Lower lobe of right lung (tissue), 2 donors: ENCODE measurements around the gene IYD. TPM values are rescaled to one million over a fixed set of nuclear protein-coding genes. Genes with fewer than 3 reads are reported as not detected.
"Not testable (repeated sequence)": the region's sequence is repeated elsewhere in the genome, so short reads cannot be mapped to it uniquely, and the experiment has no call there.

Experiments
- ATAC-seq, 2 donors: fragments of 200-7000 bp; cut with Tn5 transposase; one replicate each; pipeline ENCODE4 v1.9.1; 2020 to 2022; ENCODE audit warnings: mild to moderate bottlenecking in 2 of 2, moderate library complexity in 2 of 2
- DNase-seq: peaks from one replicate; pipeline ENCODE4 v3.0.0-alpha.2; 2020
- H3K27ac ChIP-seq: fragments of 200-600 bp; one replicate; pipeline ENCODE4 v1.8.0; 2022
- H3K27me3 ChIP-seq: fragments of 200-600 bp; one replicate; pipeline ENCODE4 v1.8.0; 2022; ENCODE audit warnings: low read depth
- H3K36me3 ChIP-seq: fragments of 200-600 bp; one replicate; pipeline ENCODE4 v1.8.0; 2022; ENCODE audit warnings: mild to moderate bottlenecking
- H3K4me1 ChIP-seq: fragments of 200-600 bp; one replicate; pipeline ENCODE4 v1.8.0; 2022
- H3K4me3 ChIP-seq: fragments of 200-600 bp; one replicate; pipeline ENCODE4 v1.8.0; 2022; ENCODE audit warnings: mild to moderate bottlenecking
- H3K9me3 ChIP-seq: fragments of 200-600 bp; one replicate; pipeline ENCODE4 v1.8.0; 2022
- intact Hi-C: fragments of 100-400 bp; cut with DNase I; formaldehyde crosslinking; loops from one replicate; pipeline ENCODE4 v1.11.0; 2022
- total RNA-seq: library from RNA; stranded (reverse); fragmentation: NEBNext Ultra II Directional; extraction: Animal tissue kit (Norgen Biotek cat#: 25700); gene quantifications from one replicate; pipeline ENCODE4 v1.2.1, GENCODE V29; 2021
- TF ChIP-seq, protein P1 (sequence below): fragments of 200-600 bp; IDR thresholded peaks from one replicate; pipeline ENCODE4 v1.8.0; 2022; ENCODE audit warnings: antibody characterized with exemption, mild to moderate bottlenecking
- donor health status: DM: no; HTN: yes; CAD: no; lungs with severe emphysema.

Gene IYD
- total RNA-seq, 1 donor from 2014 or later, result 1.9 TPM

- no peak for ATAC-seq
- intact Hi-C loops, result no loop called here
- H3K9me3 ChIP-seq, result no peaks in the 10 kb centered on the region
- TF ChIP-seq, protein P1, sequence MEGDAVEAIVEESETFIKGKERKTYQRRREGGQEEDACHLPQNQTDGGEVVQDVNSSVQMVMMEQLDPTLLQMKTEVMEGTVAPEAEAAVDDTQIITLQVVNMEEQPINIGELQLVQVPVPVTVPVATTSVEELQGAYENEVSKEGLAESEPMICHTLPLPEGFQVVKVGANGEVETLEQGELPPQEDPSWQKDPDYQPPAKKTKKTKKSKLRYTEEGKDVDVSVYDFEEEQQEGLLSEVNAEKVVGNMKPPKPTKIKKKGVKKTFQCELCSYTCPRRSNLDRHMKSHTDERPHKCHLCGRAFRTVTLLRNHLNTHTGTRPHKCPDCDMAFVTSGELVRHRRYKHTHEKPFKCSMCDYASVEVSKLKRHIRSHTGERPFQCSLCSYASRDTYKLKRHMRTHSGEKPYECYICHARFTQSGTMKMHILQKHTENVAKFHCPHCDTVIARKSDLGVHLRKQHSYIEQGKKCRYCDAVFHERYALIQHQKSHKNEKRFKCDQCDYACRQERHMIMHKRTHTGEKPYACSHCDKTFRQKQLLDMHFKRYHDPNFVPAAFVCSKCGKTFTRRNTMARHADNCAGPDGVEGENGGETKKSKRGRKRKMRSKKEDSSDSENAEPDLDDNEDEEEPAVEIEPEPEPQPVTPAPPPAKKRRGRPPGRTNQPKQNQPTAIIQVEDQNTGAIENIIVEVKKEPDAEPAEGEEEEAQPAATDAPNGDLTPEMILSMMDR, result no peak
- no peak for DNase-seq
- H3K27ac ChIP-seq, result no peak overlapping the region
- H3K4me3 ChIP-seq, result no peak overlapping the region
- H3K27me3 ChIP-seq, result no peaks in the 10 kb centered on the region
- H3K4me1 ChIP-seq, result no peaks in the 10 kb centered on the region
- H3K36me3 ChIP-seq, result no peaks in the 10 kb centered on the region
These were observed 75.5 kb downstream of the IYD start for GRCh38 chr6:150444308-150444707.

GRCh38 chr6:150445486-150445885 is 76.7 kb downstream of the IYD start:
- intact Hi-C loops, result no loop called here
- no peaks in the 10 kb centered on the region for H3K4me1 ChIP-seq
- no peaks in the 10 kb centered on the region for H3K9me3 ChIP-seq
- H3K4me3 ChIP-seq, result no peak overlapping the region
- TF ChIP-seq, protein P1, result no peak
- no peak overlapping the region for H3K27ac ChIP-seq
- H3K27me3 ChIP-seq, result no peaks in the 10 kb centered on the region
- no peak for DNase-seq
- no peaks in the 10 kb centered on the region for H3K36me3 ChIP-seq
- no peak for ATAC-seq

DNA sequence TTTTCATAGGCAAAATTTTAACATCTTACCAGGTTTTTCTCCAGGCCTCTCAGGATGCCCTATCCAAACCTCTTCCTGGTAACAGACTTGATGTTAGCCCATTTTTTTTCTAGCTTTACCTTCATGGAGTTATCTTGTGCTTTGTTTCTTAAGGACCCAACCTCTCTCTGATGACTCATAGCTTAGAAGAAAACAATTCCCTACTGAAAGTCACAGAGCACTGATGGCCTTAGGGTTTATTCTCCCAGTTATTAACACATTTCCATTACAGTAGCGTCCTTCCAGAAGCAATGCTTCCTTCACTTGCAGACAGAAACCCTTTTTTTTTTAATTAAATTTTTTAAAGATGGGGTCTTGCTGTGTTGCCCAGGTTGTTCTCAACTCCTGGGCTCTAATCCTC is 79.4 kb downstream of the IYD start:
- DNase-seq (no peak), ATAC-seq (no peak)
- H3K4me1 ChIP-seq, result no peaks in the 10 kb centered on the region
- H3K9me3 ChIP-seq, result no peaks in the 10 kb centered on the region
- H3K4me3 ChIP-seq, result no peak overlapping the region
- TF ChIP-seq, protein P1, result no peak
- intact Hi-C loops, result no loop called here
- no peaks in the 10 kb centered on the region for H3K27me3 ChIP-seq
- no peak overlapping the region for H3K27ac ChIP-seq
- no peaks in the 10 kb centered on the region for H3K36me3 ChIP-seq

DNA sequence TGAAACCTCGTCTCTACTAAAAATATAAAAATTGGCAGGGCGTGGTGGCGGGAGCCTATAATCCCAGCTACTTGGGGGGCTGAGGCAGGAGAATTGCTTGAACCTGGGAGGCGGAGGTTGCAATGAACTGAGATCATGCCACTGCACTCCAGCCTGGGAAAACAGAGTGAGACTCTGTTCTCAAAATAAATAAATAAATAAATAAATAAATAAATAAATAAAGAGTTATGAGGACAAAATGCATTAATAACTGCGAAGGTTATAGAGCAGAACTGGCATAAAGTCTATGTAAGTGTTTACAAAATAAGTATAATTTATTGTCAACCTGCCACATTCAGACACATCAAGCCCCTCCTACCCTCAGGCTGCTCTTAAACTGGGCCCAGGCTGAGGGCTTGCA is 80.2 kb downstream of the IYD start:
- ATAC-seq, H3K9me3 ChIP-seq, H3K27ac ChIP-seq, H3K4me1 ChIP-seq, H3K36me3 ChIP-seq, H3K4me3 ChIP-seq, intact Hi-C loops, DNase-seq, H3K27me3 ChIP-seq: not testable (repeated sequence)

DNA sequence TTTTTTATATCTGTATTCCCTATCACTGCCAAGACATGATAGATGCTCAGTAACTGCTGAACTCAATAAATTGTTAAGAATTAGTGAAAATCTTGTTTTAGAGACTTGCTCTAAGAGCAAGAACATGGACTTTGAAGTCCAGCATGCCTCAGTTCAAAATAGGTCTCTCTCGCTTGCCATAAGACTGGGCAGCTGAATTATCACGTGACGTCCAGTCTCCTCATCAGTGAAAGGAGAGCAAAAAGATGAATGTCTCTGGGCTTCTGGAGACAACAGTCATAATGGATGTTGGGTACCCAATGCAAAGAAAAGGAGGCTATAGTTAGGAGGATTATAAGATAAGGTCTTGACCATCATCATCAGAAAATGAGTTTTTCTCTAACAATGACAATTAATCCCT is 82.1 kb downstream of the IYD start:
- DNase-seq, result no peak
- intact Hi-C loops, result no loop called here

GRCh38 chr6:150451807-150452427 is 83.1 kb downstream of the IYD start:
- DNase-seq (no peak), ATAC-seq (no peak)
- Histone ChIP-seq H3K27ac (peak overlapping the region; percentile 48), H3K9me3 (no peaks in the 10 kb centered on the region), H3K27me3 (no peaks in the 10 kb centered on the region), H3K36me3 (no peaks in the 10 kb centered on the region), H3K4me1 (no peaks in the 10 kb centered on the region), H3K4me3 (no peak overlapping the region)
- TF ChIP-seq, protein P1, result no peak
- intact Hi-C loops, result no loop called here

More for the DNA sequence above, 82.1 kb downstream of the IYD start:
- TF ChIP-seq, protein P1, result no peak
- no peaks in the 10 kb centered on the region for H3K27me3 ChIP-seq
- no peak for ATAC-seq
- H3K9me3 ChIP-seq, result no peaks in the 10 kb centered on the region
- H3K4me1 ChIP-seq, result no peaks in the 10 kb centered on the region
- no peak overlapping the region for H3K27ac ChIP-seq
- H3K4me3 ChIP-seq, result no peak overlapping the region
- H3K36me3 ChIP-seq, result no peaks in the 10 kb centered on the region
